ENCODE results near the gene ARHGAP18. TPM values are rescaled to one million over a fixed set of nuclear protein-coding genes. Genes with fewer than 3 reads are reported as not detected.

Gene ARHGAP18
- total and polyA plus RNA-seq, 10 donors = 4.6 to 18.7 (median 15.4) TPM

- Histone ChIP-seq H3K36me3 (no peaks in the 10 kb centered on the region), H3K4me1 (no peaks in the 10 kb centered on the region), H3K27ac (no peak overlapping the region), H3K4me3 (no peak overlapping the region), H3K9me3 (peaks cover 0 to 5% (median 2%) of the 10 kb centered on the region in 8 donors), H3K27me3 (replicated peaks in 1 of 7) (no peaks in the 10 kb centered on the region)
- no peak for DNase-seq
- intact Hi-C loops (cut with DNase I; ENCODE audit: low total_unique reads) = no loop called here
- 71 to 78% (median 72%) methylated on average over 2 of the region's 2 CpGs for WGBS, 5 donors
- TF ChIP-seq POLR2AphosphoS5 (IDR thresholded peaks at IDR 0.05) (no peak), CTCF (IDR thresholded peaks at IDR 0.05 in 8 of 11, conservative IDR thresholded peaks at IDR 0.05 in 3 of 11) (no peak), POLR2A (IDR thresholded peaks at IDR 0.05) (no peak)
Measured at GRCh38 chr6:129565811-129566210, 144.2 kb downstream of the ARHGAP18 start.

GRCh38 chr6:129565366-129565765 is 144.6 kb downstream of the ARHGAP18 start:
- Histone ChIP-seq H3K27ac (no peak overlapping the region), H3K27me3 (replicated peaks in 1 of 7) (no peaks in the 10 kb centered on the region), H3K9me3 (peaks cover 0 to under 1% (median 0%) of the 10 kb centered on the region in 8 donors), H3K4me3 (no peak overlapping the region), H3K4me1 (no peaks in the 10 kb centered on the region), H3K36me3 (no peaks in the 10 kb centered on the region)
- TF ChIP-seq POLR2AphosphoS5 (IDR thresholded peaks at IDR 0.05) (no peak), POLR2A (IDR thresholded peaks at IDR 0.05) (no peak), CTCF (IDR thresholded peaks at IDR 0.05 in 8 of 11, conservative IDR thresholded peaks at IDR 0.05 in 3 of 11) (no peak)
- intact Hi-C loops (cut with DNase I; ENCODE audit: low total_unique reads) = no loop called here
- WGBS, 5 donors = 76 to 85% (median 84%) methylated on average over 4 of the region's 4 CpGs
- no peak for DNase-seq

- no peaks in the 10 kb centered on the region for H3K36me3 ChIP-seq
- intact Hi-C loops (cut with DNase I; ENCODE audit: low total_unique reads) = no loop called here
- no peak overlapping the region for H3K27ac ChIP-seq
- 74 to 86% (median 83%) methylated on average over 1 of the region's 1 CpG for WGBS, 5 donors
- no peak overlapping the region for H3K4me3 ChIP-seq
- H3K4me1 ChIP-seq = no peaks in the 10 kb centered on the region
- DNase-seq = no peak
- H3K9me3 ChIP-seq = no peaks in the 10 kb centered on the region
- no peak for TF ChIP-seq CTCF (IDR thresholded peaks at IDR 0.05 in 8 of 11, conservative IDR thresholded peaks at IDR 0.05 in 3 of 11)
- no peak for TF ChIP-seq POLR2A (IDR thresholded peaks at IDR 0.05)
- no peak for TF ChIP-seq POLR2AphosphoS5 (IDR thresholded peaks at IDR 0.05)
- no peaks in the 10 kb centered on the region for H3K27me3 ChIP-seq (replicated peaks in 1 of 7)
Measured at GRCh38 chr6:129558248-129558647, 151.7 kb downstream of the ARHGAP18 start.

GRCh38 chr6:129555206-129555832 is 154.7 kb downstream of the ARHGAP18 start:
- no peak for DNase-seq
- intact Hi-C loops (cut with DNase I; ENCODE audit: low total_unique reads) = no loop called here
- H3K27me3 ChIP-seq (replicated peaks in 1 of 7) = no peaks in the 10 kb centered on the region
- no peak overlapping the region for H3K4me3 ChIP-seq
- H3K27ac ChIP-seq = no peak overlapping the region
- WGBS, 5 donors = 88 to 93% (median 91%) methylated on average over 5 of the region's 5 CpGs
- H3K9me3 ChIP-seq = no peaks in the 10 kb centered on the region
- no peak for TF ChIP-seq CTCF (IDR thresholded peaks at IDR 0.05 in 8 of 11, conservative IDR thresholded peaks at IDR 0.05 in 3 of 11)
- no peak for TF ChIP-seq POLR2A (IDR thresholded peaks at IDR 0.05)
- TF ChIP-seq POLR2AphosphoS5 (IDR thresholded peaks at IDR 0.05) = no peak
- no peaks in the 10 kb centered on the region for H3K36me3 ChIP-seq
- no peaks in the 10 kb centered on the region for H3K4me1 ChIP-seq

Data from spleen (tissue), 11 donors.